Breast epithelium (tissue), 4 donors: ENCODE measurements around the gene PELI3. TPM values are rescaled to one million over a fixed set of nuclear protein-coding genes. Genes with fewer than 3 reads are reported as not detected.
"Not testable (repeated sequence)": the region's sequence is repeated elsewhere in the genome, so short reads cannot be mapped to it uniquely, and the experiment has no call there.

Experiments used
- DNase-seq, 2 donors: peaks; one replicate each; pipeline ENCODE4 v3.0.0-alpha.2; 2019; ENCODE audit warnings: low spot score in 2 of 2
- H3K27ac ChIP-seq, 2 donors: fragments of 200-600 bp; sonication (generic) in 1 of 2; one replicate each; pipeline ENCODE4 v1.5.1; 2016 to 2019; ENCODE audit warnings: mild to moderate bottlenecking in 1 of 2
- H3K27me3 ChIP-seq, 2 donors: fragments of 200-600 bp; sonication (generic) in 1 of 2; one replicate each; pipeline versions ENCODE4 v1.5.1 to v1.6.0; 2017 to 2019; ENCODE audit warnings: control low read depth in 1 of 2, mild to moderate bottlenecking in 1 of 2
- H3K36me3 ChIP-seq: fragments of 200-600 bp; one replicate; pipeline ENCODE4 v1.5.1; 2019
- H3K4me1 ChIP-seq, 2 donors: fragments of 200-600 bp; sonication (generic); one replicate each; pipeline ENCODE4 v1.5.1; 2016 to 2019; ENCODE audit warnings: control low read depth in 1 of 2
- H3K4me3 ChIP-seq, 3 donors: fragments of 200-600 bp; sonication (generic); 1 replicate in 2 of 3; 2 replicates in 1 of 3; pipeline ENCODE4 v1.5.1; 2016 to 2019; ENCODE audit warnings: mild to moderate bottlenecking in 3 of 3, moderate library complexity in 2 of 3
- H3K9me3 ChIP-seq, 2 donors: fragments of 200-600 bp; sonication (generic) in 1 of 2; one replicate each; pipeline ENCODE4 v1.5.1; 2016 to 2019; ENCODE audit warnings: control low read depth in 1 of 2
- CTCF ChIP-seq, 3 donors: fragments of 450-650 bp; IDR thresholded peaks; one replicate each; pipeline ENCODE4 v1.5.1; 2016 to 2017; ENCODE audit warnings: antibody characterized with exemption in 3 of 3, mild to moderate bottlenecking in 3 of 3, moderate library complexity in 3 of 3
- POLR2A ChIP-seq: fragments of 450-650 bp; IDR thresholded peaks from one replicate; pipeline ENCODE4 v1.6.1; 2016; ENCODE audit warnings: antibody characterized with exemption, mild to moderate bottlenecking, moderate library complexity
- POLR2AphosphoS5 ChIP-seq, 3 donors: sonication (generic); formaldehyde crosslinking; IDR thresholded peaks; one replicate each; pipeline ENCODE4 v1.6.1; 2017; ENCODE audit warnings: antibody characterized with exemption in 3 of 3
- intact Hi-C: fragments of 100-400 bp; cut with DNase I; formaldehyde crosslinking; loops from one replicate; pipeline ENCODE4 v1.15.1; 2023; ENCODE audit warnings: low total_unique reads
- total RNA-seq, 3 donors: library from RNA; depleted of rRNA; stranded (reverse); fragments of >200 nt; gene quantifications; one replicate each; pipeline ENCODE4 v1.1.0, GENCODE V29; 2016

Gene PELI3
- total RNA-seq, 3 donors from 2014 or later, result 16.0 to 20.0 (median 18.6) TPM

DNA sequence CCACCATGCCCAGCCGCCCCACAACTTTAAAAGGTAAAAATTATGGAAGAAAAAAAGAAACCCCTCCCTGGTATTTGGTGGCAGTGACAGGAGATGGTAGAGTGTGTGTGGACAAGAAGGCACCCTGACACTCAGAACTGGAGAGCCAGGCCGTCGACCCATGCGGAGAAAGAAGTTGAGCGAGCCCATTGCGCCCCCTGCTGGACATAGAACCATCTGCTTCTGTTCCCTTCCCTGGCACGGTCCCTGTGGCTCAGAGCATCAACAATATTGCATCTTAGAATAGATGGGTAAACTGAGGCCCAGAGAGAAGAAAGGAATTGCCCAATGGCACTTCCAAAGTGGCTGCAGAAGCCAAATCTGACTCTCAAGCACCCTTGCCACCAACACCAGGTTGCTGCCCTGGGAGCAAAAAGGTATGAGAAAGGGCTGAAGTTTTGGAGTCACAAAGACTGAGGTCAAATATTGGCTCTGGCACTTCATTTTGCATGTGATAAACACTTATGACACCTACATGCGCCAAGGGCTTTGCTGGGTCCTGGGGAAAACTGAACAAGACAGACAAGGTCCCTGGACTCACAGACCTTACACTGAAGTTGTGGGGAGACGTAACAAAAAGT lies 36.6 kb upstream of the PELI3 start:
- no peak overlapping the region for H3K4me3 ChIP-seq
- no peaks in the 10 kb centered on the region for H3K27me3 ChIP-seq
- H3K9me3 ChIP-seq, result no peaks in the 10 kb centered on the region
- TF ChIP-seq POLR2A (no peak), POLR2AphosphoS5 (IDR thresholded peaks at IDR 0.05) (no peak), CTCF (IDR thresholded peaks at IDR 0.05) (peak; percentile 26 to 54 (median 50))
- intact Hi-C loops, result no loop called here
- no peaks in the 10 kb centered on the region for H3K36me3 ChIP-seq
- H3K4me1 ChIP-seq, result no peaks in the 10 kb centered on the region
- DNase-seq, result peak in 1 of 2 donors; percentile 72
- H3K27ac ChIP-seq, result no peak overlapping the region

GRCh38 chr11:66431287-66431686 lies 35.4 kb upstream of the PELI3 start:
- H3K4me3 ChIP-seq, H3K36me3 ChIP-seq, DNase-seq, H3K27ac ChIP-seq, H3K9me3 ChIP-seq, H3K4me1 ChIP-seq, H3K27me3 ChIP-seq, intact Hi-C loops: not testable (repeated sequence)

DNA sequence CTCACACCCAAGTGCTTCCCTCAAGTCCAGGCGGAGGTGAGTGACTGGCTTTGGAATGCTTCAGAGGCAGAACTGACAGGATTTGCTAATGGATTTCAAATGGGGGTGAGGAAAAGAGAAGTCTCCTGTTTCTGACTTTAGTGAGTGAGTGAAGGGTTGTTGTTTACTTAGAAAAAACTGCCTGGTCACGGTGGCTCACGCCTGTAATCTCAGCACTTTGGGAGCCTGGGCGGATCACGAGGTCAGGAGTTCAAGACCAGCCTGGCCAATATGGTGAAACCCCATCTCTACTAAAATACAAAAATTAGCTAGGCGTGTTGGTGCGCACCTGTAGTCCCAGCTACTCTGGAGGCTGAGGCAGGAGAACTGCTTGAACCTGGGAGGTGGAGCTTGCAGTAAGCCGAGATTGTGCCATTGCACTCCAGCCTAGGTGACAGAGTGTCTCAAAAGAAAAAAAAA lies 34.8 kb upstream of the PELI3 start:
- DNase-seq, H3K36me3 ChIP-seq, H3K27ac ChIP-seq, H3K27me3 ChIP-seq, H3K4me1 ChIP-seq, intact Hi-C loops, H3K9me3 ChIP-seq, H3K4me3 ChIP-seq: not testable (repeated sequence)

DNA sequence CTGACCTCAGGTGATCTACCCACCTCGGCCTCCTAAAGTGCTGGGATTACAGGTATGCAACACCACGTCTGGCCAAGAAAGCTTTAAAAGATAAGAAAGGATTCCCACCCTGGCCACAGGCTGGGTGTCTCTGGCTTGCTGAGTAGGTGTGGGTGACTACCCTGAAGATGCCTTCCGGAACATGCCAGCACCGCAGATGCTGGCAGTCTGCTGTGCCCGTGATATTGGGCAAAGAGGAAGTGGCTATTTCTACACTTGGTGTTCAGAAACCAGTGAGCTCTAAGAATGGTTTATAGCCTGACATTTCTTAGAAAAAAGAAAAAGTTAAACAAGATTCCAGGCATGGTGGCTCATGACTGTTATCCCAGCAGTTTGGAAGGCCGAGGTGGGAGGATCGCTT lies 34.1 kb upstream of the PELI3 start:
- no peaks in the 10 kb centered on the region for H3K27me3 ChIP-seq
- no peak for TF ChIP-seq POLR2AphosphoS5 (IDR thresholded peaks at IDR 0.05)
- no peak for TF ChIP-seq POLR2A
- no peak for TF ChIP-seq CTCF (IDR thresholded peaks at IDR 0.05)
- intact Hi-C loops, result no loop called here
- no peak overlapping the region for H3K4me3 ChIP-seq
- H3K9me3 ChIP-seq, result no peaks in the 10 kb centered on the region
- H3K4me1 ChIP-seq, result no peaks in the 10 kb centered on the region
- no peak overlapping the region for H3K27ac ChIP-seq
- no peaks in the 10 kb centered on the region for H3K36me3 ChIP-seq
- no peak for DNase-seq

- DNase-seq, result no peak
- Histone ChIP-seq H3K4me3 (peak overlapping the region; percentile 71 to 85 (median 73)), H3K4me1 (peaks cover 0 to 6% of the 10 kb centered on the region in 2 donors), H3K9me3 (peaks cover under 1% of the 10 kb centered on the region in 2 donors), H3K36me3 (no peaks in the 10 kb centered on the region), H3K27me3 (no peaks in the 10 kb centered on the region), H3K27ac (peak overlapping the region; percentile 86 to 90)
- intact Hi-C loops, result no loop called here
- TF ChIP-seq POLR2AphosphoS5 (IDR thresholded peaks at IDR 0.05) (no peak), POLR2A (no peak), CTCF (IDR thresholded peaks at IDR 0.05) (no peak)
Observed at GRCh38 chr11:66437979-66438503, 28.7 kb upstream of the PELI3 start.

GRCh38 chr11:66438504-66439466 lies 27.9 kb upstream of the PELI3 start, which contains the start of gene MRPL11:
MRPL11 (minus strand) TSS chr11:66438848; CDS start chr11:66438754, 94 bp downstream.
- Histone ChIP-seq H3K36me3 (no peaks in the 10 kb centered on the region), H3K9me3 (peaks cover 5 to 7% of the 10 kb centered on the region in 2 donors), H3K27ac (peak within 1 kb of the TSS; percentile 86 to 90), H3K27me3 (no peaks in the 10 kb centered on the region), H3K4me3 (peak within 1 kb of the TSS; percentile 71 to 85 (median 73)), H3K4me1 (peaks cover 0 to 6% of the 10 kb centered on the region in 2 donors)
- peak in 2 of 3 donors; percentile 17 to 47 for TF ChIP-seq CTCF (IDR thresholded peaks at IDR 0.05)
- TF ChIP-seq POLR2AphosphoS5 (IDR thresholded peaks at IDR 0.05), result peak; percentile 13 to 78 (median 68)
- TF ChIP-seq POLR2A, result no peak
- intact Hi-C loops, result no loop called here
- peak; percentile 80 to 84 for DNase-seq

DNA sequence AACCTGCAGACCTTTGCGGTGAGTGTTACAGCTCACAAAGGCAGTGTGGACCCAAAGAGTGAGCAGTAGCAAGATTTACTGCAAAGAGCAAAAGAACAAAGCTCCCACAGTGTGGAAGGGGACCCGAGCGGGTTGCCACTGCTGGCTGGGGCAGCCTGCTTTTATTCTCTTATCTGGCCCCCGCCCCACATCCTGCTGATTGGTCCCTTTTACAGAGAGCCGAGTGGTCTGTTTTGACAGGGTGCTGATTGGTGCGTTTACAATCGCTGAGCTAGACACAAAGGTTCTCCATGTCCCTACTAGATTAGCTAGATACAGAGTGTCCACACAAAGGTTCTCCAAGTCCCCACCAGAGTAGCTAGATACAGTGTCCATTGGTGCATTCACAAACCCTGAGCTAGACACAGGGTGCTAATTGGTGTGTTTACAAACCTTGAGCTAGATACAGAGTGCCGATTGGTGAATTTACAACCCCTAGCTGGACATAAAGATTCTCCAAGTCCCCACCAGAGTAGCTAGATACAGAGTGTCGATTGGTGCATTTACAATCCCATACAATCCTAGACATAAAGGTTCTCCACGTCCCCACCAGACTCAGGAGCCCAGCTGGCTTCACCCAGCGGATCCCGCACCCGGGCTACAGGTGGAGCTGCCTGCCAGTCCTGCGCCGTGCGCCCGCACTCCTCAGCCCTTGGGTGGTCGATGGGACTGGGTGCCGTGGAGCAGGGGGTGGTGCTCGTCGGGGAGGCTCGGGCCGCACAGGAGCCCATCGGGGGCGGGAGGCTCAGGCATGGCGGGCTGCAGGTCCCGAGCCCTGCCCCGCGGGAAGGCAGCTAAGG lies 26.4 kb upstream of the PELI3 start:
- intact Hi-C loops, result not testable (repeated sequence)

GRCh38 chr11:66440940-66441282 lies 25.8 kb upstream of the PELI3 start:
- H3K27me3 ChIP-seq, intact Hi-C loops, H3K36me3 ChIP-seq, H3K9me3 ChIP-seq, H3K27ac ChIP-seq, H3K4me1 ChIP-seq, H3K4me3 ChIP-seq, DNase-seq: not testable (repeated sequence)

More for the DNA sequence above, 26.4 kb upstream of the PELI3 start:
- not testable (repeated sequence) for H3K9me3 ChIP-seq, H3K4me1 ChIP-seq, H3K4me3 ChIP-seq, H3K36me3 ChIP-seq, DNase-seq, H3K27me3 ChIP-seq, H3K27ac ChIP-seq
